OCI-M2 (cell line): ENCODE data around the gene PEMT.

Source experiments
- DNase-seq: peaks from one replicate; lab custom pipeline; 2025; ENCODE audit not compliant: unreplicated experiment; lab: John Stamatoyannopoulos, UW

PEMT gene

GRCh38 chr17:17536702-17537101 is 54.8 kb downstream of the PEMT start:
- no peak for DNase-seq

- no peak for DNase-seq
Measured at GRCh38 chr17:17535957-17536356, 55.6 kb downstream of the PEMT start.

GRCh38 chr17:17533901-17534441 is 57.5 kb downstream of the PEMT start:
- no peak for DNase-seq

- DNase-seq, result no peak
Measured at GRCh38 chr17:17532991-17533390, 58.5 kb downstream of the PEMT start.

GRCh38 chr17:17531156-17531555 is 60.4 kb downstream of the PEMT start:
- DNase-seq, result no peak

- no peak for DNase-seq
Measured at GRCh38 chr17:17528696-17529652, 62.5 kb downstream of the PEMT start.

GRCh38 chr17:17527956-17528500 is 63.5 kb downstream of the PEMT start:
- DNase-seq, result no peak

- DNase-seq, result no peak
Measured at GRCh38 chr17:17527534-17527933, 64.0 kb downstream of the PEMT start.

GRCh38 chr17:17526369-17526768 is 65.1 kb downstream of the PEMT start:
- no peak for DNase-seq

GRCh38 chr17:17525956-17526355 is 65.6 kb downstream of the PEMT start:
- DNase-seq, result no peak

GRCh38 chr17:17525311-17525710 is 66.2 kb downstream of the PEMT start:
- DNase-seq, result no peak

GRCh38 chr17:17523731-17524490 is 67.6 kb downstream of the PEMT start:
- no peak for DNase-seq

- no peak for DNase-seq
Measured at GRCh38 chr17:17523001-17523730, 68.3 kb downstream of the PEMT start.

- DNase-seq, result no peak
Measured at GRCh38 chr17:17520599-17521232, 70.8 kb downstream of the PEMT start.

- DNase-seq, result no peak
Measured at GRCh38 chr17:17519886-17520285, 71.6 kb downstream of the PEMT start.

- DNase-seq, result no peak
Measured at GRCh38 chr17:17518951-17519350, 72.6 kb downstream of the PEMT start.

GRCh38 chr17:17518014-17518413 is 73.5 kb downstream of the PEMT start:
- no peak for DNase-seq

- no peak for DNase-seq
Measured at GRCh38 chr17:17516941-17517720, 74.4 kb downstream of the PEMT start.
